Stomach (tissue), 9 donors: Measurements from ENCODE around the gene LHFPL2. TPM values are rescaled to one million over a fixed set of nuclear protein-coding genes. Genes with fewer than 3 reads are reported as not detected.

Source experiments
- DNase-seq, 2 donors: peaks; one replicate each; pipeline versions ENCODE4 v3.0.0 to v3.0.0-alpha.2; 2013 to 2019
- H3K27ac ChIP-seq, 5 donors: fragments of 200-600 bp in 4 of 5; sonication (generic) in 4 of 5; one replicate each; pipeline ENCODE4 v1.5.1; 2013 to 2019; ENCODE audit warnings: mild to moderate bottlenecking in 1 of 5, moderate library complexity in 1 of 5
- H3K27me3 ChIP-seq, 3 donors: fragments of 200-600 bp; sonication (generic); one replicate each; pipeline ENCODE4 v1.5.1; 2017 to 2019; ENCODE audit warnings: mixed run types in 1 of 3
- H3K36me3 ChIP-seq, 4 donors: fragments of 200-600 bp; sonication (generic); 1 replicate in 3 of 4; 2 replicates in 1 of 4; pipeline ENCODE4 v1.5.1; 2016 to 2019
- H3K4me1 ChIP-seq, 4 donors: fragments of 200-600 bp; sonication (generic); one replicate each; pipeline ENCODE4 v1.5.1; 2016 to 2019
- H3K4me3 ChIP-seq, 4 donors: fragments of 200-600 bp; sonication (generic) in 3 of 4; one replicate each; pipeline ENCODE4 v1.5.1; 2016 to 2019; ENCODE audit warnings: mild to moderate bottlenecking in 1 of 4
- H3K9me3 ChIP-seq, 4 donors: fragments of 200-600 bp; sonication (generic); one replicate each; pipeline ENCODE4 v1.5.1; 2016 to 2019
- CTCF ChIP-seq, 7 experiments: fragments of 450-650 bp in 4 of 7; fragments of 200-600 bp in 3 of 7; sonication (generic) in 3 of 7; IDR thresholded peaks; one replicate each; pipeline ENCODE4 v1.5.1; 2016 to 2019; ENCODE audit warnings: antibody characterized with exemption in 7 of 7, control low read depth in 2 of 7, mild to moderate bottlenecking in 1 of 7
- EP300 ChIP-seq: sonication (generic); formaldehyde crosslinking; IDR thresholded peaks from one replicate; pipeline ENCODE4 v1.6.1; 2017; ENCODE audit warnings: antibody characterized with exemption
- POLR2A ChIP-seq, 4 donors: fragments of 450-650 bp; IDR thresholded peaks; one replicate each; pipeline ENCODE4 v1.6.1; 2016; ENCODE audit warnings: antibody characterized with exemption in 4 of 4, control low read depth in 2 of 4, mild to moderate bottlenecking in 1 of 4, moderate library complexity in 1 of 4
- POLR2AphosphoS5 ChIP-seq, 3 donors: sonication (generic); formaldehyde crosslinking; IDR thresholded peaks; one replicate each; pipeline ENCODE4 v1.6.1; 2016; ENCODE audit warnings: antibody characterized with exemption in 3 of 3
- WGBS, 5 donors: extraction: QIAGEN DNeasy Blood & Tissue Kit in 3 of 5; methylation state at CpG; one replicate each; pipeline versions ENCODE4 v1.1.5 to v1.1.7; 2013 to 2018; 5-methylcytosine and 5-hydroxymethylcytosine counted together
- intact Hi-C: fragments of 100-400 bp; cut with DNase I; formaldehyde crosslinking; loops from one replicate; pipeline ENCODE4 v1.15.1; 2023; ENCODE audit warnings: low total_unique reads
- polyA plus RNA-seq, 3 donors: library from polyadenylated mRNA; stranded (reverse); fragments of 200-250 nt; gene quantifications; one replicate each; pipeline ENCODE4 v1.2.3, GENCODE V29; 2013
- total RNA-seq, 5 donors: library from RNA; depleted of rRNA; stranded (reverse); fragments of >200 nt; gene quantifications; one replicate each; pipeline versions ENCODE4 v1.1.0 to v1.2.3, GENCODE V29; 2014 to 2016
- donor health status: healthy with polysubstance abuse.
- donor health status: Bipolar disorder and iron deficiency.
- donor health status: healthy.

Gene LHFPL2
- total and polyA plus RNA-seq, 8 donors = 3.7 to 53.6 (median 24.3) TPM

GRCh38 chr5:78501411-78502352 lies 146.9 kb downstream of the LHFPL2 start:
- Histone ChIP-seq H3K4me1 (peaks cover 22 to 86% (median 45%) of the 10 kb centered on the region in 4 donors), H3K27me3 (no peaks in the 10 kb centered on the region), H3K27ac (peak overlapping the region in 1 of 5 donors; percentile 5), H3K36me3 (no peaks in the 10 kb centered on the region), H3K9me3 (no peaks in the 10 kb centered on the region), H3K4me3 (no peak overlapping the region)
- 66 to 81% (median 68%) methylated on average over 9 of the region's 9 CpGs for WGBS, 5 donors
- DNase-seq = peak in 1 of 2 donors; percentile 35
- TF ChIP-seq POLR2AphosphoS5 (IDR thresholded peaks at IDR 0.05) (no peak), EP300 (no peak), CTCF (IDR thresholded peaks at IDR 0.05) (no peak), POLR2A (IDR thresholded peaks at IDR 0.05) (no peak)
- intact Hi-C loops = no loop called here

GRCh38 chr5:78500871-78501270 lies 147.7 kb downstream of the LHFPL2 start:
- WGBS, 5 donors = 93 to 96% (median 95%) methylated on average over 5 of the region's 5 CpGs
- H3K4me1 ChIP-seq = peaks cover 26 to 86% (median 45%) of the 10 kb centered on the region in 4 donors
- no peak overlapping the region for H3K4me3 ChIP-seq
- TF ChIP-seq POLR2A (IDR thresholded peaks at IDR 0.05) (no peak), EP300 (no peak), CTCF (IDR thresholded peaks at IDR 0.05) (no peak), POLR2AphosphoS5 (IDR thresholded peaks at IDR 0.05) (no peak)
- intact Hi-C loops = no loop called here
- no peaks in the 10 kb centered on the region for H3K27me3 ChIP-seq
- H3K36me3 ChIP-seq = no peaks in the 10 kb centered on the region
- H3K9me3 ChIP-seq = no peaks in the 10 kb centered on the region
- H3K27ac ChIP-seq = no peak overlapping the region
- no peak for DNase-seq

DNA sequence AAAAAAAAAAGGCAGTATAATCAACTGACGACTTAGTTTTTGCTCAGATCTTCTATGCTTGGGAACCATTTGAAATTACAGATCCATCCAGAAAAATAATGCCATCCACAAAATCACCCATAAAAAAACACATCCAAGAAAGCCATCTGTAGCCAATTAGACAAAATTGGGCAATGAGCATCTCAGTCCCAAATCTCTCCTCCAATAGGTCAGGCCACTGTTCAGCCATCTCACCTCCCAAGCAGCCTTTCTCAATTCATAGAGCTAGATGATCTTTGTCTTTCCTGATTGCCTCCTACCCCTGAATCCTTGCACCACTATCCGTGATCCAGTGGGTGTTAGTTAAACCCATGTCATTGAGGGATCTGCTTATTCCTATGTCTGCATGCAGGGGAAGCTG lies 148.5 kb downstream of the LHFPL2 start:
- Histone ChIP-seq H3K9me3 (no peaks in the 10 kb centered on the region), H3K36me3 (no peaks in the 10 kb centered on the region), H3K4me3 (no peak overlapping the region), H3K27ac (no peak overlapping the region), H3K4me1 (peaks cover 20 to 86% (median 39%) of the 10 kb centered on the region in 4 donors), H3K27me3 (no peaks in the 10 kb centered on the region)
- intact Hi-C loops = no loop called here
- no peak for TF ChIP-seq CTCF (IDR thresholded peaks at IDR 0.05)
- TF ChIP-seq EP300 = no peak
- no peak for TF ChIP-seq POLR2AphosphoS5 (IDR thresholded peaks at IDR 0.05)
- no peak for TF ChIP-seq POLR2A (IDR thresholded peaks at IDR 0.05)
- no peak for DNase-seq
- WGBS, 5 donors = 60 to 81% (median 66%) methylated on average over 2 of the region's 2 CpGs

DNA sequence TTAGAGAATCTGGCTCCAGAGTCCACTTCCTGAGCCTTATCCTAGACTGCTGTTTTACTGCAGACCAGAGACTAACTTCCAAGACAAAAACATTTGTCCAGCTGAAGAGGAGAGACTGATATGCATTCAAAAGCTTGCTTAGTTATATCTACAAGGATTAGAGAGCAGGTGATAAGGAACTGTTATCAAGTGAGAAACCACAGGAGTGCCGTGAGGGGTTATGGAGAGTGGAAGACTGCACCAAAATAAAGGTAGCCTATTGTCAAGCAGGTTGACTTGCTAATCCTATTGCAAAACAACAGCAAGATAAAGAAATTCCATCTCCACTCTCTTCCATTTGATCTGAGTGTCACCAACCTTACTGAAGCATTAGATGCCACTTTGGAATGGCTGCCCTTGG lies 149.1 kb downstream of the LHFPL2 start:
- TF ChIP-seq POLR2A (IDR thresholded peaks at IDR 0.05) (no peak), EP300 (no peak), POLR2AphosphoS5 (IDR thresholded peaks at IDR 0.05) (no peak), CTCF (IDR thresholded peaks at IDR 0.05) (no peak)
- Histone ChIP-seq H3K27ac (no peak overlapping the region), H3K27me3 (no peaks in the 10 kb centered on the region), H3K4me1 (peaks cover 16 to 82% (median 33%) of the 10 kb centered on the region in 4 donors), H3K4me3 (no peak overlapping the region), H3K36me3 (no peaks in the 10 kb centered on the region), H3K9me3 (no peaks in the 10 kb centered on the region)
- WGBS, 5 donors = 31 to 73% (median 40%) methylated on average over 1 of the region's 1 CpG
- no peak for DNase-seq
- intact Hi-C loops = no loop called here
